Measurements from ENCODE around the gene RHOU.
"Not testable (repeated sequence)": the region's sequence is repeated elsewhere in the genome, so short reads cannot be mapped to it uniquely, and the experiment has no call there.

The RHOU gene

DNA sequence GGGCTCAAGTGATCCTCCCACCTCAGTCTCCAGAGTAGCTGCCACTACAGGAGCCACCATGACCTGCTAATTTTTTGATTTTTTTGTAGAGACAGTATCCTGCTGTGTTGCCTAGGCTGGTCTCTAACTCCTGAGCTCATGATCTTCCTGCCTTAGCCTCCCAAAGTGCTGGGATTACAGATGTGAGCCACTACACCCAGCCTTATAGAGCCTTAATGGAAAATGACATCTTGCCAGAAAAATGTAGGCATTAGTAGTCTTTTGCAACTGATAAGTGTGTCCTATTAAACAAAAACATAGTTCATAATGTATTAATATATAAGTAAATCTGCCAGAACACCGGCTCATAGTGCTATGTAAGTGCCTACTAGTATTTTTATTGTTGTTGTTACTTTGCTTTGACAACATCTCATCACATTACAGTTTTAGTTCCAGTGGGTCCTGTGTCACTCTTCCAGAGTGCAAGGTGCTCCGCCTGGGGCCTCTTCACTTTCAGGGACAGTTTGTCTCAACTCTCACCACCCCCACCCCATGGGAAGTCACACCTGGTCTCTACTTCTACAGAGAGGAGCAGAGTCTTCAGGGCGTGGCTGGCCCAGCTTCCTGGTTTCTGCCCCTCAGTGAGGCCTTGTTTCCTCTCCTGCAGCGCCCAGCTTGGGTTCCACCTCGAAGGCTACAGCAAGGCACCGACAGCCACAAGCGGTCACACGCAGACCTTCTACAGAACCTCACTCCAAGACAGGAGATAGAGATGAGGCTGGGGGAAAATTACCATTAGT, 30.1 kb downstream of the RHOU start:
- no peak for DNase-seq

DNA sequence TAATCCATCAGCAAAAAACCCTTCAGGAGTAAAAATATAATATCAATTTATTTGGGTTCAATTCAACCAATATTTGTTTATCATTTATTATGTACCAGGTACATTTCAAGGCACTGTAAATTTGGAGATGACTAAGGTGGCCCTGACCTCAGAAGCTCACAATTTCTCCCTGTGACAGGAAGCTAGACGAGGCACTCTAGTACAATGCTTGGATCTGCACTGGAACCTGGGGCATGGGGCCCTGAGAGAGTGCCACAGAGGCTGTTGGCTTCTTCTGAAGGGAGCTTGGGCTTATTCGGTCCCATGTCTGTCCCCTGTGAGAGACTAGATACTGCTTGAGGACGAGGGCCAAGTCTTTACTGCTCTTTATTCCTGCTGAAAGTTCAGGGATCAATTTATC, 31.5 kb downstream of the RHOU start:
- DNase-seq = no peak

DNA sequence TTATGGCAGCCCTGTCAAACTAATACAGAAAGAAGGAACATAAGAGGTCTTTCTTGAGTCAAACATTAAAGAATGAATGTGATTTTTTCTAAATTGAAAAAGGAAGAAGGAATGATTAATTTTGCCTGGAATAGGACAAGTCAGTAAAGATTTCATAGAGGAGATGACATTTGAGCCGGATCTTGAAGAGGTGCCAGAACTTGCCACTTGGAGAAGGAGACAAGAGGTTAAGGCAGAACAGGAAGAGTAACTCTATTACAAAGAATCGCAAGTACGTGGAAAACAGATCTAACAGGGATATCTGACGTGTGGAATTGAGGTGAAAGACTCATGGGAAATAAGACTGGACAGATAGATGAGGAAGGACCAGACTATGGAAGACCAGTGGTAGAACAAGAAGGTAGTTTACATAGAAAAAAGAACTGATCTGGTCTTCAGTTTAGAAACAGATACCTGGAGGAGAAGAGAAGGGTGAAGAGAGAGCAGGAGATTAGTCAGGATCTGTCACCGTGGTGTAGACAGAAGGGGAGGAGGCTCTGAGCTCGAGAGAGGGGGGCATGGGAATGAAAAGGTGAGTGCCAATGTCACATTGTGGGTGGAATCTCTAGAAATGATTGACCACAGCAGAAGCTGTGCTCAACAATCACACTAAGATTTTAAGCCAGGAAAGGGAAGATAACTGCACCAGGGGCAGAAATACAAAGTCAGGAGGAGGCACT, 32.5 kb downstream of the RHOU start:
- DNase-seq = peak; percentile 34

DNA sequence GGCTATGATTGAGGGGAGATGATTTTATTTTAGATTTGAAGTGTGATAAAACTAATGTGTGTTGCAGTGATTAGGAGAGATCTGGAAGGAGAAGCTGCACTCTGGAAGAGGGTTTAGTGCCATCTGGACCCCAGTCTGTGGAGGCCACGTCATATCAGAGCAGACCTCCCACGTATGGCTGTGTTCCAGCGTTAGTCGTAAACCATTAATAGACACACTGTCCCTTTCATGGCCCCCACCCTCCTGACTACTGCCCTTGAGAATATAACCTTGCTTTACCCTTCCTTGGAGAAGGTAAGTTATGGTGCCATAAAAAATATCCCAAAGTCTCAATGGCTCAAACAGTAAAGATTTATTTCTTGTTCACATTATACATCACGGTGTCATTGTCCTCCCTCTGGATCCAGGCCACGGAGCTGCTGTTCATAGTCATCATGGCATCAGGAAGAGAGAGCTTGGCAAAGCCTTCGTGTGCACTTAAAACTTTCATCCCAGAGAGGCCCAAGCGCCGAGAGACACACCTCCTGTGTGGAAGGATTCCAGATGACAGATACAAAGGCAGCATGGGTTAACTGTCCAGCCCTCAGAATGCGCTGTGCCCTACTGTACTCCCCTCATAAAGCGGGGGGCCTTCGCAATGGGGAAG, 33.2 kb downstream of the RHOU start:
- no peak for DNase-seq

- peak; percentile 57 for DNase-seq
Observed at GRCh38 chr1:228770779-228771223, 35.5 kb downstream of the RHOU start.

GRCh38 chr1:228772516-228773212, 37.4 kb downstream of the RHOU start:
- DNase-seq = no peak

DNA sequence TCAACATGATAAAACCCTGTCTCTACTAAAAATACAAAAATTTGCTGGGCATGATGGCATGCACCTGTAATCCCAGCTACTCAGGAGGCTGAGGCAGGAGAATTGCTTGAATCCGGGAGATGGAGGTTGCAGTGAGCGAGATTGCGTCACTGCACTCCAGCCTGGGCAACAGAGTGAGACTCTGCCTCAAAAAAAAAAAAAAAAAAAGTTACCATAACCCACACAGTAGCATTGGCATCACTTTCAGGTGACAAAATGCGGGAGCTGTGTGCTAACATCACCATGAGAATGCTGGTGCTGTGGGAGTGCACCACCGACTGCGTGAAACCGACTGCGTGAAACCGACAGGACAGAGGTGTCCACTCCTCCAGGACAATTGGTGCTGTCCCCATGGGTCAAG, 40.7 kb downstream of the RHOU start:
- not testable (repeated sequence) for DNase-seq

DNA sequence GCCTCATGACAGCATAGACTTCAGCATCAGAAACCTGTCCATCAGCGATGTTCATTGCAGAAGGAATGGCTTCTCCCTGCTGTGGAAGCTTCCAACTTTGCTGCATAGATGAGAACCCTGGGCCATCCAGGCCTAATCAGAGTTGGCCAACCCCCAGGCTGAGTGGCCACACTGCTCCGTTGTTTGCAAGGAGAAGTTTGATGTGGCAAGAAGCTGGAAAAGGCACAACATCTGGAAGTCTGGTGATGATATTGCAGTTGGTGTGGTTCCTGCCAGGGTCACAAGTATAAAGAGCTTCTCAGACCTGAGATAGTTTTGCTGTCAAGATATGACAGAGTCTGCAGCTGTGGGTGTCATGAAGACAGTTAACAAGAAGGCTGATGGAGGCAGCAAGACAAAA, 41.2 kb downstream of the RHOU start:
- no peak for DNase-seq

- no peak for DNase-seq
Observed at GRCh38 chr1:228777236-228777635, 42.0 kb downstream of the RHOU start.

DNA sequence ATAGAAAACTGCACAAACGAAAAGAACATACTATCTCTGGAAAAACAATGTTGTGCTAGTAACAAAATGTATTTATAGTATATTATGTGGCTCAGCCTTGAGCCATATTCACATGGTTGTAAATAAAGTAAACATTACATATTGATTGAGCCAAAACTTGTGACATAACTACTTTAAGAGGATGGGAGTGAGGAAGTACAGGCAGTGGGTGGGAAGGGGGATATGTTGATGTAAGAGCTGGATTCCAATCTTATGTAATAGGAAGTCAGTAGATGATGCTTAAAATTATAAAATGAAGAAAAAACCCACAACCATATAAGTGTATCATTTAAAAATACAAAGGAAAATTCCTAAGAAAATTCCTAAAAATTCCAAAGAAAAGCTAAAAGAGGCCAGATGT, 42.7 kb downstream of the RHOU start:
- DNase-seq = no peak

DNA sequence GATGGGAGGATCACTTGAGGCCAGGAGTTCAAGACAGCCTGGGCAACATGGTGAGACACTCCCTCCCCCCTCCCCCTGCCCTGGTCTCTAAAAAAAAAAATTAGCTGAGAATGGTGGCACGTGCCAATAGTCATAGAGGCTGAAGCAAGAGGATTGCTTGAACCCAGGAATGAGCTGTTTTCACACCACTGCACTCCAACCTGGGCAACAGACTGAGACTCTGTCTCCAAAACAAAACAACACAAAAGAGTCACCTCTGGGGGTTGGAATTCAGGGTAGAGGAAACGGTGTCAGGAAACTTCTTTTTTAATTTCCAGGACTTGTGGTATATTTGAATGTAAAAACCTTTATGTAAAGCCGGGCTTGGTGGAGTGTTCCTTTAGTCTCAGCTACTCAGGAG, 43.2 kb downstream of the RHOU start:
- no peak for DNase-seq

DNA sequence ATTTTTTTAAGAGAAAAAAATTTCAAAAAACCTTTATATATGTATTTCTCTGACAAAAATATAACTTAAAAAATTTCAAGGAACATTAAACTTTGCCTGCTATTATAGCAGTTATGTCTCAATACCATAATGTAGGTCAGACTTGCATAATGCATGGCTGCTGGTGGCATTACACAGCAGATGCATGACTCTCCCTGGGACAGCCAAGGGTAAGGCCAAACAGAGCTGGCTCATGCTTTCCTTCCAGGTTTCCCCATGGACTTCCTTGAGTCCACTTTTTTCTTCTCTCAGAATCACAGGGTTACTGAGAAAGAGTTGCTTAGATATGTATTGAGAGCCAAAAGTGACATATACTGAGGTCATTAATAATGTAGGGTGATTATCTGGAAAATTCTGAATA, 43.7 kb downstream of the RHOU start:
- DNase-seq = no peak

DNA sequence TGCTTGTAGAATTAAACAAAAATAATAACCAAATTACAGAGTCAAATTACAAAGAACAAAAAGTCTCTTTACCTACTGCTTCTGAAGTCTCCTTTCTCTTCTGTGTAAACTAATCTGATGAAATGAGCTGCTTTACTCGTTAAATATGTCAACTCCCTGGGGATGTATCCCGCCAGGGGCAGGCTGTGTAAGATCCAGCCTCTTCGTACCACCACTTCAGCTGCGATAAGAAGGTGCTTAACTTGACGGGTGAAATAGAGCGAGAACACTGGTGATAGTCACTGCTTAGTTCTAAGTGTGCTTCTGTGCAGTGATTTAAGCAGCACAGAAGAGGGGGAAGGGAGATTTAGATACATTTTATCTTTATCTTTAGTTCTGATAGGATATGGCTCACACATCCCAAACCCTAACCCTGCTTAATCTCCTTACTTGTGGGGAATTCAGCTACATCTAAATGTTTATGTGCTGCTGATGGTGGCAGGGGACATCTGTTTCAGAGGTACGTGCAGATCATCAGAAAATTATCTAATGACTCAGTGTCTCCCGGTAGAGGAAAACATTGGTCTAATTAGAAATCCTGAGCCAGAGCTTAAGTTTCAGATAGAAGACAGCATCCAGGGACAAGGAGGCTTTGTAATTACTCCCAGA, 46.0 kb downstream of the RHOU start:
- peak; percentile 90 for DNase-seq

DNA sequence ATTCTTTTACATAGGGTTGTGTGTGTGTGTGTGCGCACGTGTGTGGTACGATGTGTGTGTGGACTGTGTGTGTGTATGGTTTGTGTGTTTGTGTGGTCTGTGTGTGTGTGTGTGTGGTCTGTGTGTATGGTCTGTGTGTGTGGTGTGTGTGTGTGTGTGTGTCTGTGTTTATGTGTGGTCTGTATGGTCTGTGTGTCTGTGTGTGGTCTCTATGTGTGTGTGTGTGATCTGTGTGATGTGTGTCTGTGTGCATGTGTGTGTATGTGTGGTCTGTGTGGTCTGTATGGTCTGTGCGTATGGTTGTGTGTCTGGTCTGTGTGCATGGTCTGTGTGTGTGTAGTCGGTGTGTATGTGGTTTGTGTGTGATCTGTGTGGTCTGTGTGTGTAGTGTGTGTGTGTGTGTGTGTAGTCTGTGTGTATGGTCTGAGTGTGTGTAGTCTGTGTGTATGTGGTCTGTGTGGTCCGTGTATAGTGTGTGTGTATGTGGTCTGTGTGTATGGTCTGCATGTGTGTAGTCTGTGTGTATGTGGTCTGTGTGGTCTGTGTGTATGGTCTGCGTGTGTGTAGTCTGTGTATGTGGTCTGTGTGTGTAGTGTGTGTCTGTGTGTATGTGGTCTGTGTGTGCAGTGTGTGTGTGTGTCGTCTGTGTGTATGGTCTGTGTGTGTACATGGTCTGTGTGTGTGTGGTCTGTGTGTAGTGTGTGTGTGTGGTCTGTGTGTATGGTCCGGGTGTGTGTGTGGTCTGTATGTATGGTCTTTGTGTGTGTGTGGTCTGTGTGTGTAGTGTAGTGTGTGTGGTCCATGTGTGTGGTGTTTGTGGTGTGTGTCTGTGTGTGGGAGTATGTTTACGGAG, 46.8 kb downstream of the RHOU start:
- DNase-seq = no peak

DNA sequence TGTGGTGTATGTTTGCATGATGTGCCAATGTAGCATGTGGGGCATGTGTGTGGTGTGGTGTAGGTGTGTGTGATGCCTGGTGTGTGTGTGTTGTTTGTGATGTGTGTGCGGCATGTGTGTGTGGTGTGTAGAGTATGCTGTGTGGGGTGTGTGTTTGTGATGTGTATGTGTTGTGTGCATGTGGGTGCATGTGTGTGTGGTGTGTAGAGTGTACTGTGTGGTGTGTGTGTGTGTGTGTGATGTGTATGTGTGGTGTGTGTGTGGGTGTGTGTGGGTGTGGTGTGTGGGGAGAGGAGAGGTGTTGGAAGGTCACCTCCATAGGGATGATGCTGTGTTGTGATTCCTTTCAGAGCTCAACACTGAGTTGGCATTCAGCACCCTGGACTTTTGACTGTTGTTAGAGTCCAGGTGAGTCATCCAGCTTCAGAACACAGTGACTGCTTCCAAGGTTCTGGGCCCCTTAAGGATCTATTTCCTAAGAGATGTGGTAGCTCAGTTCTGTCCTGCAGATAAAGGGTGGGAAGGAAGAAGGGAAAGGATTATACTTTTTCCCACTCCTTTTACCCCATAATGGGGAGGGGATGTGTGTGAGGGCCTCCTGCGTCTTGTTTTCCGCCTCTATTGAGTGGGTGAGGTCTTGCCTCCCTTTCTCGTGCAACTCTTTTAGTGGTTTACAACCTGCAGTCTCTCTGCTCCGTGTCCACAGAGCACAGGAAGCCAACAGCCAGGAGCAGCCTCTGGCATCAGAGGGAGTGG, 47.6 kb downstream of the RHOU start:
- no peak for DNase-seq

DNA sequence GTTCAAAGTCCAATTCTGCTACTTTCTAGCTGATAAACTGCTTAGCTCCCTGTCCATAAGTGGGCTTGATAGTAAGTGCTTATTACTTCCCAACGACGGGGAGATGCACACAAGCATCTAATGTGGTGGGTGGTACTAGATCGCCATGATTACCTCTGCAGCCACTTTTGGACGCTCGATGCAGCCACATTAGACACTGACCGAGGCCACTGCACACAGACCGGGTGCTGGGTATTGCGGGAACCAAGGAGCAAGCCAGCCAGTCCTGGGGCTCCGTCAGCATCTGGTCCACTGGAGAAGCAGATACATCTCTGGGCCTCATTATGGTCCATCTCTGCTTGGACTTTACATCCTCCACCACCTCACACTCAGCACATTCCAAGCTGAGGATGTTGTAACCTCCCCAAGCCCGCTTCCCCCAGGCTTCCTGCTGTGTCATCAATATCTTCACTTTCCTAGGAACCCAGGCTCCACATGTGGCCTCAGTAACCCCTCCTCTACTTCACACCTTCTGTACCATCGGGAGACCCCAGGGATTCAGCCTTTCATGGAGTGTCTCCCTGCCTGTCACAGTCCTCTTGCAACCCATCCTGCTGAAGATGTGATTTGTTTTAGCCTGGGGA, 48.2 kb downstream of the RHOU start:
- no peak for DNase-seq

- DNase-seq = no peak
Observed at GRCh38 chr1:228784181-228784580, 48.9 kb downstream of the RHOU start.

DNA sequence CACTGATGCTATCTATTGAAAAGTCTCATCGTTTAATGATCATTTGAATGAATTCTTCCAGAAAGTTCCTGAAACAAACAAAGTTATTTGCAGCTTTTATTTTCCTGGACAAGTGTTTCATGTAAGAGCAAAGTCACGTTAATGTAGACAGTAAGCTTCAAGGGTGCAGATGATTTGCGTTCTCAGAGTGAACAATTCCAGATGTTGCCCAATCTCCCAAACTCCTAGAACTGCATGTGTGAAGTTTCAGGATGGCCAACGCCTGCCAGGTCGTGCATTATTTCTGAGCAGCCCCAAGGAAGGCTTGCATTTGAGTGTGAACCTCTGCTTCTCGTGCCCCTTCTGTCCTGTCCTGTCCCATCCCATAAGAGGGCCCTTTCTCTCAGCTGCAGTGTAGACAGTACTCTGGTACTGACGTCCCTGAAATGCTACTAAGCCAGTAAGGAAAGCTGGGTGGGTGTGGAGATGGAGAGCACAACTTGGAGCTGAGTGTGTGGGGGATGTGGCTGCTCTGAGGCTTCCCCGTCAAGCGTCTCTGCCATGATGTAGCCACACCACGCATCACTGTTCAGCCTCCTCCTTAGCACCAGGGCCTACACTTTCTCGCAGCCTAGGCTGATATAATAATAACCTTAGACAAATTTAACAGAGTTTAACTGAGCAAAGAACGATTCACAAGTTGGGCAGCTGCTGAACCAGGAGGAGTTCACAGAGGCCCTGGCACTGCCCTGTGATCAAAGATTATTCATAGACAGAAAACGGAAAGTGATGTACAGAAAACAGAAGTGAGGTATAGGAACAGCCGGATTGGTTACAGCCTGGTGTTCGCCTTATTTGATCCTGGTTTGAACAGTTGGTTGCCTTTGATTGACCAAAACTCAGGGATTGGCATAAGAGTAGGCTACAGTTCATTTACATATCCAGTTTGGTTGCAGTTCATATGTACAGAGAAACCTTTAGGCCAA, 50.4 kb downstream of the RHOU start:
- DNase-seq = no peak
